Fibroblast of skin of left quadriceps (primary cell): Measurements from ENCODE around the gene THOC5.
"Not testable (repeated sequence)": the region's sequence is repeated elsewhere in the genome, so short reads cannot be mapped to it uniquely, and the experiment has no call there.

Experiments
- DNase-seq, 2 experiments: peaks; one replicate each; pipeline ENCODE4 v3.0.0-alpha.2; 2013; ENCODE audit warnings: low read depth in 2 of 2

THOC5 gene

GRCh38 chr22:29563652-29564460 is 10.3 kb upstream of the THOC5 start:
- no peak for DNase-seq

GRCh38 chr22:29559853-29560252 is 6.3 kb upstream of the THOC5 start:
- no peak for DNase-seq

GRCh38 chr22:29559030-29559429 is 5.5 kb upstream of the THOC5 start:
- DNase-seq: no peak

- DNase-seq: no peak
These were observed 1.6 kb upstream of the THOC5 start for GRCh38 chr22:29555065-29555644.

GRCh38 chr22:29552357-29552756 is 1.2 kb downstream of the THOC5 start:
- not testable (repeated sequence) for DNase-seq

GRCh38 chr22:29550005-29550404 is 3.6 kb downstream of the THOC5 start:
- DNase-seq: no peak

GRCh38 chr22:29545045-29545444 is 8.5 kb downstream of the THOC5 start:
- not testable (repeated sequence) for DNase-seq

- no peak for DNase-seq
These were observed 11.7 kb downstream of the THOC5 start for GRCh38 chr22:29541845-29542244.

- no peak for DNase-seq
These were observed 14.5 kb downstream of the THOC5 start for GRCh38 chr22:29539105-29539504.

GRCh38 chr22:29536411-29536810 is 17.1 kb downstream of the THOC5 start:
- no peak for DNase-seq

- no peak for DNase-seq
These were observed 22.1 kb downstream of the THOC5 start for GRCh38 chr22:29531419-29531818.

- DNase-seq: no peak
These were observed 22.8 kb downstream of the THOC5 start for GRCh38 chr22:29530716-29531115.

- no peak for DNase-seq
These were observed 25.4 kb downstream of the THOC5 start for GRCh38 chr22:29528144-29528543.

GRCh38 chr22:29524442-29525191 is 28.9 kb downstream of the THOC5 start:
- no peak for DNase-seq

GRCh38 chr22:29523761-29524160 is 29.8 kb downstream of the THOC5 start:
- no peak for DNase-seq

GRCh38 chr22:29521526-29521925 is 32.0 kb downstream of the THOC5 start:
- DNase-seq: no peak

- no peak for DNase-seq
These were observed 32.7 kb downstream of the THOC5 start for GRCh38 chr22:29520851-29521250.

- DNase-seq: no peak
These were observed 33.6 kb downstream of the THOC5 start for GRCh38 chr22:29519996-29520395.

- no peak for DNase-seq
These were observed 35.1 kb downstream of the THOC5 start for GRCh38 chr22:29518427-29518826.

- no peak for DNase-seq
These were observed 36.2 kb downstream of the THOC5 start for GRCh38 chr22:29517215-29517908.

- no peak for DNase-seq
These were observed 41.5 kb downstream of the THOC5 start for GRCh38 chr22:29512031-29512430.
